Karpas-422 (cell line): ENCODE data around the gene DGKB. TPM values are rescaled to one million over a fixed set of nuclear protein-coding genes. Genes with fewer than 3 reads are reported as not detected.

Experiments
- DNase-seq: peaks from one replicate; pipeline ENCODE4 v3.0.0-alpha.2; 2015
- H2AFZ ChIP-seq: fragments of 200-600 bp; sonication (generic); 2 replicates; pipeline ENCODE4 v1.6.1; 2014; ENCODE audit warnings: antibody characterized with exemption, low read length, mixed read lengths
- H3K27ac ChIP-seq: fragments of 200-600 bp; sonication (generic); 2 replicates; pipeline ENCODE4 v1.5.1; 2014; ENCODE audit warnings: mild to moderate bottlenecking, low read length, moderate library complexity
- H3K27me3 ChIP-seq: fragments of 200-600 bp; sonication (generic); 2 replicates; pipeline ENCODE4 v1.6.1; 2014; ENCODE audit warnings: low read length, mixed read lengths
- H3K36me3 ChIP-seq: fragments of 200-600 bp; sonication (generic); 2 replicates; pipeline ENCODE4 v1.6.1; 2014; ENCODE audit warnings: low read length, mixed read lengths; ENCODE audit not compliant: insufficient read depth
- H3K4me1 ChIP-seq: fragments of 200-600 bp; sonication (generic); 2 replicates; pipeline ENCODE4 v1.6.1; 2014; ENCODE audit warnings: mild to moderate bottlenecking, low read length, mixed read lengths
- H3K4me2 ChIP-seq: fragments of 200-600 bp; sonication (generic); 2 replicates; pipeline ENCODE4 v1.6.1; 2014; ENCODE audit warnings: low read length, low read depth, mild to moderate bottlenecking; ENCODE audit not compliant: poor library complexity, severe bottlenecking
- H3K4me3 ChIP-seq: fragments of 200-600 bp; sonication (generic); 2 replicates; pipeline ENCODE4 v1.5.1; 2014; ENCODE audit warnings: mild to moderate bottlenecking, antibody characterized with exemption, low read length, mixed read lengths
- H3K79me2 ChIP-seq: fragments of 200-600 bp; sonication (generic); 2 replicates; pipeline ENCODE4 v1.6.1; 2014; ENCODE audit warnings: mild to moderate bottlenecking, low read length, mixed read lengths
- H3K9ac ChIP-seq: fragments of 200-600 bp; sonication (generic); 2 replicates; pipeline ENCODE4 v1.6.0; 2014; ENCODE audit warnings: low read length
- H3K9me2 ChIP-seq: fragments of 200-600 bp; sonication (generic), shearing (Covaris generic); replicated peaks from 2 replicates; pipeline ENCODE4 v1.6.0; 2014; ENCODE audit warnings: mild to moderate bottlenecking, low read length, moderate library complexity; ENCODE audit not compliant: insufficient read depth
- H3K9me3 ChIP-seq: fragments of 300-700, 200-600 bp; sonication (generic); 2 replicates; pipeline ENCODE4 v1.6.1; 2014; ENCODE audit warnings: low read length, mixed read lengths
- H4K20me1 ChIP-seq: fragments of 200-600 bp; sonication (generic); 2 replicates; pipeline ENCODE4 v1.6.1; 2014; ENCODE audit warnings: mild to moderate bottlenecking, antibody characterized with exemption, low read length, low read depth; ENCODE audit not compliant: insufficient read depth
- total RNA-seq: library from RNA; depleted of rRNA; stranded (reverse); fragments of >200 nt; shearing (Covaris generic); gene quantifications from 2 replicates; pipeline ENCODE4 v1.2.3, GENCODE V29; 2014; ENCODE audit warnings: low replicate concordance

Gene DGKB
- total RNA-seq, 1 experiment from 2014 or later = not detected

DNA sequence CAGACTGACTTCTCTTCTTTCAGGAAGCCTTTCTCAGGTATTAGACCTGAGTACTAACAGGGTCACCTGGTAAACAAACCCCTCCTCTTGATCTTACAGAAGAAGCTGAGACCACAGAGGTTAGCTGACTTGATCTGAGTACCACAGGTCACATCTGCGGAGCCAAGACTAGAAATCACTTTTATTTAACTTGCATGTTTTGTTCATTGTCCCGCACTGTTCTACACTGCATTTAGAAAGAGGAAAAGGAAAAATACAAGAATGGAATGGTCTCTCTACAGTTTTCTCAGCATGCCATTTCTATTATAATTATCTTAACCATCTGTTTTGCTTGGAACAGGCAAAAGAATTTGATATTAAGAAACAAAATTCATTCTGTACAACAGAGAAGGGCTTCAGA is 667.5 kb downstream of the DGKB start:
- H2AFZ ChIP-seq = no peak overlapping the region
- H3K4me1 ChIP-seq = no peaks in the 10 kb centered on the region
- no peak overlapping the region for H3K4me3 ChIP-seq
- H3K27me3 ChIP-seq = no peaks in the 10 kb centered on the region
- H3K9me2 ChIP-seq = no peaks in the 10 kb centered on the region
- H3K79me2 ChIP-seq = no peaks in the 10 kb centered on the region
- no peaks in the 10 kb centered on the region for H3K36me3 ChIP-seq
- H3K9ac ChIP-seq = no peak overlapping the region
- no peak overlapping the region for H3K4me2 ChIP-seq
- H4K20me1 ChIP-seq = no peaks in the 10 kb centered on the region
- H3K9me3 ChIP-seq = no peaks in the 10 kb centered on the region
- no peak for DNase-seq
- no peak overlapping the region for H3K27ac ChIP-seq

DNA sequence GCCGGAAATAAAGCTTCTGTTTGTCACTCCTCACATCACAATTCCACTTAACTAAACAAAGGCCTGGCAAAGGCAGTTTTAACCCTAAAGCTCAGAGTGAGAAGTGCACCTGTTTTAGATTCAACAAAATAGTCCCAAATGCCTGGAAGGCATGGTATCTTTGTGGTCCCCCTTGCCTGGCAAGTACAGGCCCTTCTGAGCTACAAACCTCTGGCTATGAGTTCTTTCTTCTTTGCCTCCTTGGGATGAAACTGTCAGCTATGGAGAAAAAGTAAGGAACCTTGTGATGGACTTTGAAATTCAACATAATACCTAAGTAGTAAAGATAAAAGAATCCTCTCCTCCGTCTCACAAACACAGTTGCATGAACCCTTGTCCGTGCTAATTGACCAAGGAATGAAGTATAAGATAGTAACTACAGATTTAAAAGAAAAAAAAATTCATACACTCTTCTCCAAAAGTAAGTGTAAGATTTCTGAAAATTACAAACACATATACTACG is 668.6 kb downstream of the DGKB start:
- Histone ChIP-seq H3K79me2 (no peaks in the 10 kb centered on the region), H3K9me3 (no peaks in the 10 kb centered on the region), H3K9me2 (no peaks in the 10 kb centered on the region), H3K4me3 (no peak overlapping the region), H3K9ac (no peak overlapping the region), H3K36me3 (no peaks in the 10 kb centered on the region), H4K20me1 (no peaks in the 10 kb centered on the region), H3K27me3 (no peaks in the 10 kb centered on the region), H3K4me2 (no peak overlapping the region), H3K4me1 (no peaks in the 10 kb centered on the region), H2AFZ (no peak overlapping the region), H3K27ac (no peak overlapping the region)
- no peak for DNase-seq

DNA sequence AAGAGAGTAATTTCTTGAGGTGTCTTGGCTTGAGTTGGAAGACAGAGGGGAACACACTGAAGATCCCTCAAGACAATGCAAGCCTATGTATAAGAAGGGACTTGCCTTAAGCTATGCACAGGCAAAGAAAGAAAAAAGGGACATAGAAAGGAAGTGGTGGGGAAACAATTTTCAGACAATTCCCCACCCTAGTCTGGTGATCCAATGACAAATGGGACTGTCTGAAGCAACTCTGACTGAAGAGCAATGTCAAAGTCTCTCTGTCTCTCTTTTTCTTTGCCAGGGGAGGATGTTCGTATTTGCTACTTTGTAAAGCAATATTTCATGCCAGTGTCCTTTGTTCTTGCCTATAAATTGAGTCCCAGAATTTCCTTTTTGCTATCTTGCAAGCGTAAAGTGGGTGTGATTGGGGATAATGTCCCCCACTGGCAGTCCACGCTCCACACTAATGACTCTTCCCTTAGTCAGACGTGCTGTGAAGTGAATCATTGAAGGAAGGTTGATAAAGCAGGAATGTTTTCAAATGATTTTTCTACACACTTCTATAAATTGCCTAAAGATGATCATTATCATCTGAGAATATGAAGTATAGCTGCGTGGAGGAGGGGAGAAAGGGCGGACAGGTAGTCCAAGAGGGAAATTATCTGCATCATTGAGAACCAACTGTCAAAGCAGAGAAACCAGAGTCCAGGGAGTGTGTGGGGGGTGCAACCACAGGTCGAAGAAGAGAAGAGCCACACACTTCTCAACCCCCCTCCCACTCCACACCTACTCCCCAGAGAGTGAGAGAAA is 669.3 kb downstream of the DGKB start:
- no peaks in the 10 kb centered on the region for H3K9me3 ChIP-seq
- H3K27me3 ChIP-seq = no peaks in the 10 kb centered on the region
- no peaks in the 10 kb centered on the region for H3K9me2 ChIP-seq
- no peaks in the 10 kb centered on the region for H3K79me2 ChIP-seq
- H2AFZ ChIP-seq = no peak overlapping the region
- H3K4me3 ChIP-seq = no peak overlapping the region
- no peak for DNase-seq
- H3K36me3 ChIP-seq = no peaks in the 10 kb centered on the region
- H3K4me1 ChIP-seq = no peaks in the 10 kb centered on the region
- H3K9ac ChIP-seq = no peak overlapping the region
- no peak overlapping the region for H3K4me2 ChIP-seq
- H3K27ac ChIP-seq = no peak overlapping the region
- no peaks in the 10 kb centered on the region for H4K20me1 ChIP-seq

DNA sequence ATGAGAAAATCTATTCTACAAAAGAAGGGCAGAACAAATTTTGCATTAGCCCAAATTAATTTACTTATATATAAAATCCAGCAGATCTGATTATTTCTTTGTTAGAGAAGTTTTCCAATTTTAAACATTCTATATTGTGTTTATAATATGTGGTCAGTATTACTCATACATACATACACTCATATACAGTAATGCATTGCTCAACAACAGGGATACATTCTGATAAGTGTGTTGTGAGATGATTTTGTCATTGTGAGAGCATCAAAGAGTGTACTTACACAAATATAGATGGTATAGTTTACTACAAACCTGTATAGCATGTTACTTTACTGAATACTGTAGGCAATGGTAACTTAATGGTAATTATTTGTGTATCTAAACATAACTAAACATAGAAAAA is 673.5 kb downstream of the DGKB start:
- no peak for DNase-seq
- H3K4me3 ChIP-seq = no peak overlapping the region
- H3K36me3 ChIP-seq = no peaks in the 10 kb centered on the region
- H3K4me1 ChIP-seq = no peaks in the 10 kb centered on the region
- H3K79me2 ChIP-seq = no peaks in the 10 kb centered on the region
- H2AFZ ChIP-seq = no peak overlapping the region
- H3K9me2 ChIP-seq = no peaks in the 10 kb centered on the region
- no peaks in the 10 kb centered on the region for H3K9me3 ChIP-seq
- H3K4me2 ChIP-seq = no peak overlapping the region
- no peak overlapping the region for H3K27ac ChIP-seq
- no peaks in the 10 kb centered on the region for H3K27me3 ChIP-seq
- H4K20me1 ChIP-seq = no peaks in the 10 kb centered on the region
- no peak overlapping the region for H3K9ac ChIP-seq

DNA sequence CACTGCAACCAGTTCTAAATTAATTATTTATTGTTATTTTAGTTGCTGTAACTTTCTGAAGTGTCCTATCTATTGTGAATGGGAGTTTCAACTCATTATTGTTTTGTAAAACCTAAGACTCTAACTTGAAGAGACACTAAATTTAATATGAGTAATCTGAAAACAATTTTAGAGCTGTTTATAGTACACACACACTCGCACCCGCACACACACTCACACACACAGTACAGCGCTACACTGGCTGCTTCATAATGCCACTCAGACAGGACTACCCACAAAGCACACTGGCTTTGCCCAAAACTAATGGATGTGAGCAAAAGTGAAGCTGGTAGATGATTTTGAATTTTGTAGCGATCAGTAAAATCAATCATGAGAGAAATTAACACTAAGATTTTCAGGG is 674.2 kb downstream of the DGKB start:
- H3K36me3 ChIP-seq = no peaks in the 10 kb centered on the region
- H3K4me1 ChIP-seq = no peaks in the 10 kb centered on the region
- no peaks in the 10 kb centered on the region for H3K9me2 ChIP-seq
- no peak overlapping the region for H3K9ac ChIP-seq
- H4K20me1 ChIP-seq = no peaks in the 10 kb centered on the region
- H3K27ac ChIP-seq = no peak overlapping the region
- no peak overlapping the region for H3K4me2 ChIP-seq
- no peaks in the 10 kb centered on the region for H3K79me2 ChIP-seq
- H2AFZ ChIP-seq = no peak overlapping the region
- H3K27me3 ChIP-seq = no peaks in the 10 kb centered on the region
- H3K9me3 ChIP-seq = no peaks in the 10 kb centered on the region
- no peak overlapping the region for H3K4me3 ChIP-seq
- no peak for DNase-seq

DNA sequence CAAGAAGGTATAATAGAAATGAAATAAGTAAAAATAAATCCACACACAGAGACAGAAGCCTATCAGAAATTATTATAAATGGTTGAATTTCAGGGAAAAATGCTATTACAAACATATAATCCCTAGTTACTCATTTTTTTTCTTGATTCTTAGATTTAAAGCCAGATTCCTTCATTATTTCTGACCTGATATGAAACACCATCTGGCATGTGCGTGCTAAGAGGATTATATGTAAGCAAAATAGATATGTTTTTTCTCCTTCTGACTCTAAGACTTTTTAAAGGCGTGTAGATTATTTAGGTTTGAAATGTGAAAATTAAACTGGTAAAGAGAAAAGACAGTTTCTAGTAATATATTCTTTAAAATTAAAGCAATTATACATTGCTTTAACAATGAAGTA is 676.4 kb downstream of the DGKB start:
- no peak overlapping the region for H3K9ac ChIP-seq
- no peak overlapping the region for H3K4me2 ChIP-seq
- no peaks in the 10 kb centered on the region for H3K36me3 ChIP-seq
- H3K9me2 ChIP-seq = no peaks in the 10 kb centered on the region
- no peak overlapping the region for H2AFZ ChIP-seq
- no peak for DNase-seq
- no peaks in the 10 kb centered on the region for H3K27me3 ChIP-seq
- H3K4me3 ChIP-seq = no peak overlapping the region
- no peaks in the 10 kb centered on the region for H3K79me2 ChIP-seq
- no peak overlapping the region for H3K27ac ChIP-seq
- no peaks in the 10 kb centered on the region for H3K9me3 ChIP-seq
- H3K4me1 ChIP-seq = no peaks in the 10 kb centered on the region
- H4K20me1 ChIP-seq = no peaks in the 10 kb centered on the region

DNA sequence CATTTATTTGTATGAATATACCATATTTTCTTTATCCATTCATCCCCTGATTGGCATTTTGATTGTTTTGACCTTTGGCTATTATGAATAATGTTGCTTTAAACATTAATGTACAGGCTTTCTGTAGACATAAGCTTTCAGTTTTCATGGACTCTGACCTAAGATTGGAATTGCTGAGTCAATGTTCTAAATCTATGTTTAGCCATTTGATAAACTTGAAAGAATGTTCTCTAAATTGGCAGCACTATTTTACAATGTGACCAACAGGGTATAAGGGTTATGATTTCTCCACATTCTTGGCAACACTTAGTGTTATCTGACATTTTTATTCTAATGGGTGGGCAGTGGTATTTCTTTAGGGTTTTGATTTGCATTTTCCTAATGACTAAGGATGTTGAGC is 683.4 kb downstream of the DGKB start:
- Histone ChIP-seq H3K27ac (no peak overlapping the region), H3K4me3 (no peak overlapping the region), H3K27me3 (no peaks in the 10 kb centered on the region), H3K4me2 (no peak overlapping the region), H3K36me3 (no peaks in the 10 kb centered on the region), H3K9me3 (no peaks in the 10 kb centered on the region), H3K79me2 (no peaks in the 10 kb centered on the region), H3K4me1 (no peaks in the 10 kb centered on the region), H2AFZ (no peak overlapping the region), H4K20me1 (no peaks in the 10 kb centered on the region), H3K9me2 (no peaks in the 10 kb centered on the region), H3K9ac (no peak overlapping the region)
- no peak for DNase-seq

DNA sequence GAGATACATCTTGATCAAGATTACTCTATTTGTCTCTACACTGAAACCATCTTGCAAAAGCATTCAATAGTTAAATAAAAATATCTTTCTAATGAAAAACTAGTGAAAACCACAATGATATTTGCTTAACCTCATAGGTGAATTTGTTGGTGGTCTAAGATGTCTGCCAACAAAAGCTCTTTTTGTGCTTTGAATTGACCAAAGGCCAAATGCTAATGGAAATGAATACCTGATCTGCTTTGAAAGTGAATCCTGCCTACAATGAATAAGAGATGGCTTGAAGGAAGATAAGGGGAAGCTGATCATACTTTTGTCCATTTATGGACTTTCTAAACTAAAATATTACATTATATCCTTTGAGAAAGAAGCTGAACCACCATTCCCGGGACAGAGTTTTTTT is 684.2 kb downstream of the DGKB start:
- Histone ChIP-seq H3K9me2 (no peaks in the 10 kb centered on the region), H3K27me3 (no peaks in the 10 kb centered on the region), H3K27ac (no peak overlapping the region), H4K20me1 (no peaks in the 10 kb centered on the region), H3K4me3 (no peak overlapping the region), H2AFZ (no peak overlapping the region), H3K4me1 (no peaks in the 10 kb centered on the region), H3K9ac (no peak overlapping the region), H3K36me3 (no peaks in the 10 kb centered on the region), H3K9me3 (no peaks in the 10 kb centered on the region), H3K79me2 (no peaks in the 10 kb centered on the region), H3K4me2 (no peak overlapping the region)
- no peak for DNase-seq
